MM.1S (cell line): ENCODE results near the gene HOXB1.
"Not testable (repeated sequence)": the region's sequence is repeated elsewhere in the genome, so short reads cannot be mapped to it uniquely, and the experiment has no call there.

ENCODE experiments used
- DNase-seq: peaks from one replicate; pipeline ENCODE4 v3.0.0-alpha.2; 2015
- H2AFZ ChIP-seq: fragments of 300-600 bp; sonication (generic); 2 replicates; pipeline ENCODE4 v1.6.0; 2016; ENCODE audit warnings: antibody characterized with exemption, low read length
- H3F3A ChIP-seq: fragments of 300-600 bp; sonication (generic); 2 replicates; pipeline ENCODE4 v1.6.1; 2016; ENCODE audit warnings: mild to moderate bottlenecking, antibody characterized with exemption, low read length, moderate library complexity, mixed read lengths; ENCODE audit not compliant: insufficient read depth
- H3K27ac ChIP-seq: fragments of 300-600 bp; sonication (generic); 2 replicates; pipeline ENCODE4 v1.5.1; 2016; ENCODE audit warnings: mild to moderate bottlenecking, low read length
- H3K27me3 ChIP-seq: fragments of 300-600 bp; sonication (generic); replicated peaks from 2 replicates; pipeline ENCODE4 v1.6.0; 2016; ENCODE audit warnings: low read length; ENCODE audit not compliant: insufficient read depth
- H3K36me3 ChIP-seq: fragments of 300-600 bp; sonication (generic); replicated peaks from 2 replicates; pipeline ENCODE4 v1.6.1; 2016; ENCODE audit warnings: mild to moderate bottlenecking, low read length, mixed read lengths; ENCODE audit not compliant: insufficient read depth
- H3K4me1 ChIP-seq: fragments of 300-600 bp; sonication (generic); 2 replicates; pipeline ENCODE4 v1.6.1; 2016; ENCODE audit warnings: low read length, mixed read lengths
- H3K4me2 ChIP-seq: fragments of 300-600 bp; sonication (generic); 2 replicates; pipeline ENCODE4 v1.6.0; 2016; ENCODE audit warnings: low read depth, low read length
- H3K4me3 ChIP-seq: fragments of 300-600 bp; sonication (generic); 2 replicates; pipeline ENCODE4 v1.5.1; 2016; ENCODE audit warnings: low read length, mixed read lengths
- H3K79me2 ChIP-seq: fragments of 300-600 bp; sonication (generic); 2 replicates; pipeline ENCODE4 v1.6.1; 2016; ENCODE audit warnings: mixed run types, low read length, mixed read lengths
- H3K9ac ChIP-seq: fragments of 300-600 bp; sonication (generic); 2 replicates; pipeline ENCODE4 v1.6.1; 2016; ENCODE audit warnings: low read length, mixed read lengths
- H3K9me2 ChIP-seq: fragments of 300-600 bp; sonication (generic); replicated peaks from 2 replicates; pipeline ENCODE4 v1.6.1; 2016; ENCODE audit warnings: mild to moderate bottlenecking, low read length, mixed read lengths; ENCODE audit not compliant: insufficient read depth
- H3K9me3 ChIP-seq: fragments of 300-600 bp; sonication (generic); replicated peaks from 2 replicates; pipeline ENCODE4 v1.6.1; 2016; ENCODE audit warnings: mild to moderate bottlenecking, low read length, mixed read lengths; ENCODE audit not compliant: insufficient read depth
- H4K20me1 ChIP-seq: fragments of 300-600 bp; sonication (generic); 2 replicates; pipeline ENCODE4 v1.6.1; 2016; ENCODE audit warnings: mild to moderate bottlenecking, low read length, moderate library complexity, mixed read lengths; ENCODE audit not compliant: insufficient read depth
- EZH2 ChIP-seq: fragments of 300-600 bp; sonication (generic); optimal IDR thresholded peaks from 2 replicates; pipeline ENCODE3; 2017; ENCODE audit warnings: low read depth, mild to moderate bottlenecking, antibody characterized with exemption, low read length, mixed read lengths
- EZH2phosphoT487 ChIP-seq: fragments of 300-600 bp; sonication (generic); IDR thresholded peaks from 2 replicates; pipeline ENCODE4 v1.6.1; 2018; ENCODE audit warnings: antibody characterized with exemption, low read length
- TF ChIP-seq, protein P1 (sequence below): fragments of 300-600 bp; sonication (generic); IDR thresholded peaks from 2 replicates; pipeline ENCODE4 v1.5.1; 2016; ENCODE audit warnings: antibody characterized with exemption, low read length, mixed read lengths

Gene HOXB1

GRCh38 chr17:48537316-48537715 lies 6.5 kb upstream of the HOXB1 start:
- no peak overlapping the region for H3K4me2 ChIP-seq
- H3K27me3 ChIP-seq = peaks cover 7% of the 10 kb centered on the region
- TF ChIP-seq EZH2 = no peak
- TF ChIP-seq EZH2phosphoT487 = no peak
- no peaks in the 10 kb centered on the region for H4K20me1 ChIP-seq
- no peak overlapping the region for H2AFZ ChIP-seq
- no peaks in the 10 kb centered on the region for H3K9me3 ChIP-seq
- H3K4me1 ChIP-seq = no peaks in the 10 kb centered on the region
- no peaks in the 10 kb centered on the region for H3F3A ChIP-seq
- DNase-seq = no peak
- H3K9me2 ChIP-seq = no peaks in the 10 kb centered on the region
- H3K9ac ChIP-seq = no peak overlapping the region
- H3K36me3 ChIP-seq = no peaks in the 10 kb centered on the region
- H3K4me3 ChIP-seq = no peak overlapping the region
- no peaks in the 10 kb centered on the region for H3K79me2 ChIP-seq
- no peak overlapping the region for H3K27ac ChIP-seq

GRCh38 chr17:48535793-48536559 lies 5.2 kb upstream of the HOXB1 start:
- not testable (repeated sequence) for H4K20me1 ChIP-seq, H3F3A ChIP-seq, H3K4me2 ChIP-seq, H2AFZ ChIP-seq, H3K9ac ChIP-seq, H3K27me3 ChIP-seq, H3K4me1 ChIP-seq, H3K9me3 ChIP-seq, H3K4me3 ChIP-seq, H3K27ac ChIP-seq, H3K79me2 ChIP-seq, DNase-seq, H3K9me2 ChIP-seq, H3K36me3 ChIP-seq

- no peaks in the 10 kb centered on the region for H4K20me1 ChIP-seq
- no peak overlapping the region for H2AFZ ChIP-seq
- H3K9ac ChIP-seq = no peak overlapping the region
- H3K9me2 ChIP-seq = no peaks in the 10 kb centered on the region
- H3F3A ChIP-seq = no peaks in the 10 kb centered on the region
- H3K27me3 ChIP-seq = no peaks in the 10 kb centered on the region
- H3K79me2 ChIP-seq = no peaks in the 10 kb centered on the region
- H3K4me1 ChIP-seq = no peaks in the 10 kb centered on the region
- no peak for TF ChIP-seq EZH2
- no peak for TF ChIP-seq EZH2phosphoT487
- TF ChIP-seq, protein P1, sequence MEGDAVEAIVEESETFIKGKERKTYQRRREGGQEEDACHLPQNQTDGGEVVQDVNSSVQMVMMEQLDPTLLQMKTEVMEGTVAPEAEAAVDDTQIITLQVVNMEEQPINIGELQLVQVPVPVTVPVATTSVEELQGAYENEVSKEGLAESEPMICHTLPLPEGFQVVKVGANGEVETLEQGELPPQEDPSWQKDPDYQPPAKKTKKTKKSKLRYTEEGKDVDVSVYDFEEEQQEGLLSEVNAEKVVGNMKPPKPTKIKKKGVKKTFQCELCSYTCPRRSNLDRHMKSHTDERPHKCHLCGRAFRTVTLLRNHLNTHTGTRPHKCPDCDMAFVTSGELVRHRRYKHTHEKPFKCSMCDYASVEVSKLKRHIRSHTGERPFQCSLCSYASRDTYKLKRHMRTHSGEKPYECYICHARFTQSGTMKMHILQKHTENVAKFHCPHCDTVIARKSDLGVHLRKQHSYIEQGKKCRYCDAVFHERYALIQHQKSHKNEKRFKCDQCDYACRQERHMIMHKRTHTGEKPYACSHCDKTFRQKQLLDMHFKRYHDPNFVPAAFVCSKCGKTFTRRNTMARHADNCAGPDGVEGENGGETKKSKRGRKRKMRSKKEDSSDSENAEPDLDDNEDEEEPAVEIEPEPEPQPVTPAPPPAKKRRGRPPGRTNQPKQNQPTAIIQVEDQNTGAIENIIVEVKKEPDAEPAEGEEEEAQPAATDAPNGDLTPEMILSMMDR = no peak
- no peak for DNase-seq
- no peak overlapping the region for H3K4me3 ChIP-seq
- H3K4me2 ChIP-seq = no peak overlapping the region
- no peaks in the 10 kb centered on the region for H3K36me3 ChIP-seq
- no peaks in the 10 kb centered on the region for H3K9me3 ChIP-seq
- H3K27ac ChIP-seq = no peak overlapping the region
Measured at GRCh38 chr17:48532261-48532660, 1.4 kb upstream of the HOXB1 start.

- Histone ChIP-seq H2AFZ (no peak overlapping the region), H3K4me3 (no peak overlapping the region), H3K9me2 (no peaks in the 10 kb centered on the region), H3K27me3 (no peaks in the 10 kb centered on the region), H3K9me3 (no peaks in the 10 kb centered on the region), H3K4me1 (no peaks in the 10 kb centered on the region), H3K27ac (no peak overlapping the region), H3F3A (no peaks in the 10 kb centered on the region), H3K36me3 (no peaks in the 10 kb centered on the region), H3K9ac (no peak overlapping the region), H3K79me2 (no peaks in the 10 kb centered on the region), H4K20me1 (no peaks in the 10 kb centered on the region), H3K4me2 (no peak overlapping the region)
- TF ChIP-seq, protein P1 = no peak
- no peak for TF ChIP-seq EZH2phosphoT487
- TF ChIP-seq EZH2 = no peak
- no peak for DNase-seq
Measured at GRCh38 chr17:48530208-48530886, 464 bp downstream of the HOXB1 start.
